GM12891 (cell line): ENCODE measurements around the gene SYT1.

Experiments used
- POLR2A ChIP-seq: IDR thresholded peaks from 2 replicates; pipeline ENCODE4 v1.6.1; 2011; ENCODE audit warnings: low read depth, low read length, control low read depth
- POLR2AphosphoS5 ChIP-seq: IDR thresholded peaks from 2 replicates; pipeline ENCODE4 v1.6.1; 2011; ENCODE audit warnings: low read depth, low read length, control low read depth
- POU2F2 ChIP-seq: IDR thresholded peaks from 2 replicates; pipeline ENCODE4 v1.6.1; 2011; ENCODE audit warnings: low read depth, mild to moderate bottlenecking, control low read depth, low read length, moderate library complexity
- TAF1 ChIP-seq: IDR thresholded peaks from 2 replicates; pipeline ENCODE4 v1.6.1; 2011; ENCODE audit warnings: low read depth, low read length, control low read depth

GRCh38 chr12:79115743-79116142 is 251.2 kb downstream of the SYT1 start:
- TF ChIP-seq POU2F2 (no peak), POLR2A (no peak), TAF1 (no peak), POLR2AphosphoS5 (no peak)
